VCaP (cell line): ENCODE results near the gene PPP2R1B.
"Not testable (repeated sequence)": the region's sequence is repeated elsewhere in the genome, so short reads cannot be mapped to it uniquely, and the experiment has no call there.

Experiments used
- H3K27ac ChIP-seq: fragments of 450-650 bp; 2 replicates; pipeline ENCODE4 v1.5.1; 2017
- TF ChIP-seq, protein P1 (sequence below): fragments of 450-650 bp; conservative IDR thresholded peaks from 2 replicates; pipeline ENCODE4 v1.5.1; 2017; ENCODE audit warnings: mild to moderate bottlenecking, moderate library complexity

PPP2R1B gene

DNA sequence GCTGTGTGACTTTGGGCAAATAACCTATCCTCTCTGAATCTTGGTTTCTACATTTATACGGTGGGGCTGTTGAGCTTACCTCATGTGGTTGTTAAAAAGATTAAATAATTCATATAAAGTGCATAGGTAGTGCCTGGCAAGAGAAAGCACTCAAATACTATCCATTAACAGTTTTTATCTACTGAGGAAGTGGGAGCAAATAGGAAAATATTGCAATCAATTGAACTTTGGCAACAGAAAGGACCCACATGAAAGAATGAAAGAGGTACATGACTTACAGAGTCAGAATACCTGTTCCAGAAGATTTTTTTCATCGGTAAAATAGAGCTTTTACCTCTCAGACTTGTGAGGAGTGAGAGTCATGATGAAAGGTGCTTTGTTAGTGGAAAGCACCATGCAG is 6.3 kb upstream of the PPP2R1B start:
- no peak overlapping the region for H3K27ac ChIP-seq
- TF ChIP-seq, protein P1, sequence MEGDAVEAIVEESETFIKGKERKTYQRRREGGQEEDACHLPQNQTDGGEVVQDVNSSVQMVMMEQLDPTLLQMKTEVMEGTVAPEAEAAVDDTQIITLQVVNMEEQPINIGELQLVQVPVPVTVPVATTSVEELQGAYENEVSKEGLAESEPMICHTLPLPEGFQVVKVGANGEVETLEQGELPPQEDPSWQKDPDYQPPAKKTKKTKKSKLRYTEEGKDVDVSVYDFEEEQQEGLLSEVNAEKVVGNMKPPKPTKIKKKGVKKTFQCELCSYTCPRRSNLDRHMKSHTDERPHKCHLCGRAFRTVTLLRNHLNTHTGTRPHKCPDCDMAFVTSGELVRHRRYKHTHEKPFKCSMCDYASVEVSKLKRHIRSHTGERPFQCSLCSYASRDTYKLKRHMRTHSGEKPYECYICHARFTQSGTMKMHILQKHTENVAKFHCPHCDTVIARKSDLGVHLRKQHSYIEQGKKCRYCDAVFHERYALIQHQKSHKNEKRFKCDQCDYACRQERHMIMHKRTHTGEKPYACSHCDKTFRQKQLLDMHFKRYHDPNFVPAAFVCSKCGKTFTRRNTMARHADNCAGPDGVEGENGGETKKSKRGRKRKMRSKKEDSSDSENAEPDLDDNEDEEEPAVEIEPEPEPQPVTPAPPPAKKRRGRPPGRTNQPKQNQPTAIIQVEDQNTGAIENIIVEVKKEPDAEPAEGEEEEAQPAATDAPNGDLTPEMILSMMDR, result no peak

DNA sequence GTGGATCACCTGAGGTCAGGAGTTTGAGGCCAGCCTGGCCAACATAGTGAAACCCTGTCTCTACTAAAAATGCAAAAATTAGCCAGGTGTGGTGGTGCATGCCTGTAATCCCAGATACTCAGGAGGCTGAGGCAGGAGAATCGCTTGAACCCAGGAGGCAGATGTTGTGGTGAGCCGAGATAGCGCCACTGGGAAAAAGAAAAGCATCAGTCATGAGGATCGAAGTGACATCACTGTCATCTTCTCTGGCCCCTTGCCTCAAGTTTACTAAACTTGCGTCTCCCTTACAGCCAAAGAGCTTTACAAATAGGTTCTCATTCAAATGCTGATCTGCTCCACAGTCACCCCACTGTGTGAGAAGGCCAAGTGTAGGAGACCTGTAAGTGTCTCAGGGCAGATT is 5.0 kb upstream of the PPP2R1B start:
- H3K27ac ChIP-seq, result not testable (repeated sequence)

DNA sequence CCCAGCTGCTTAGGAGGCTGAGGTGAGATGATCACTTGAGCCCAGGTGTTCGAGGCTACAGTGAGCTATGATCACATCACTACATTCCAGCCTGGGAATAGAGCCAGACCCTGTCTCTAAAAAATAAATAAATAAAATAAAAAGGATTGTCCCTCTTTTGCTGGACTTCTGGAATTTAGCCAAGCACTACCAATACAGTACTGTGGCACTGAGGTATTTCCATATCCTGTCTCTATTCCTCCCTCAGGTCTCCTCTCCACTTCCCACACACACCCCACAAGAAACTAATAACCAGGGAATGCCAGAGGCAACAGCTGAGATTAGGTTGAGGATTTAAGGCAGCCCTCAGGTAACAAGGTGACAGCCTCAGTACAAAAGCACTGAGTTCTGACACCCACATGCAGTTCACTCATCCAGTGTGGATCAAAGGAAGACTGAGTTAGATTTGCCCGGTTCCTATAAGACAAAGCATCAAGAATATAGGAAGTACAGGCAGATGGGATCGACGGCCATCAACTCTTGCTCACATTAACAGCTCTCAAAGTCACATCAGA is 4.5 kb upstream of the PPP2R1B start:
- TF ChIP-seq, protein P1, result no peak
- H3K27ac ChIP-seq, result 0 out of 2 replicates have a peak overlapping the region, but pooled peaks have one; percentile 2

DNA sequence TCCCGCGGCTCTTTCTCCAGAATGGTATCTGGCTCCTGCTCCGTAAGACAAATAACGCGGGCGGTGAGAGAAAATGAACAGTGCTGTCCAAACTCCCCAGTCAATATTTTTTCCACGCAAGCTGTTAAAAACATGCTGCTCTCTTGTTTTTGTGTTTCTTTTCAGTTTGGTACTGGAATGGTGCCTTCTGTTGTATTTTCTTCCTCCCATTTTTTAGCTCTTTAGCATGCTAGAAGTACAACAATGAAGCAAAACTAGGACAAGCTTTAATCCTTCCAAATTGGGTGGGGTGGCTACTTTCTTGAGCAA is 599 bp upstream of the PPP2R1B start:
- peak overlapping the region; percentile 86 for H3K27ac ChIP-seq
- TF ChIP-seq, protein P1, result no peak

DNA sequence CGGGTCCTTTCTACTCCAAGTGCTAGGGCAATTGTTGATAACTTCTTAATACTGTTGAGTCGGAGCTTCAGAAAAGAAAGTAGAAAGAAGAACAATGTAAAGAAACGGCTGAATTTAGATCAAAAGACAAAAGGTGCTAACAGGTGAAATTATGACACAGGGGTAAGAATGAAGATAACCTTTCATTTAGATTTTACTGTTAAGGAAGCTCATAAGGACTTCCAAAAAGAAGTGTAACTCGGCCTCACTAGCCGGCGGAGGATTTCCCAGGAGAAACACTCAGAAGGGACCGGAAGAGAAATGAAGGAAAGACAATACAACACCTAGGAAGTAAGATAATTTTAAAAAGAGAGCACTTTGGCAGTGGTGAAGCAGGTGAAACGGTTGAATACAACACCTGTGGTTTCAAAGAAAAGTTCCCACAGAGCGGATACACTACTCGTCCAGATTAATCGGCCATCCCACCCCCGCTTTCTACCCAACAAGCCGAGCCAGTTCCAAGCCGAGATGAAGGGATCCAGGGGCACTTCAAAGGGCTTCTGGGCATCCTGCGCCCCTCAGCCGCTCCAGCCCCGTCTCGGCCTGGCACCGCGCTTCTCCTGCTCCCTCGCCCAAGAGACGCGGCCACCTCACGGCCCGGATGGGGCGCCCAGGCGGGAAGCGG is 737 bp downstream of the PPP2R1B start:
- TF ChIP-seq, protein P1, result no peak
- H3K27ac ChIP-seq, result peak overlapping the region; percentile 86

DNA sequence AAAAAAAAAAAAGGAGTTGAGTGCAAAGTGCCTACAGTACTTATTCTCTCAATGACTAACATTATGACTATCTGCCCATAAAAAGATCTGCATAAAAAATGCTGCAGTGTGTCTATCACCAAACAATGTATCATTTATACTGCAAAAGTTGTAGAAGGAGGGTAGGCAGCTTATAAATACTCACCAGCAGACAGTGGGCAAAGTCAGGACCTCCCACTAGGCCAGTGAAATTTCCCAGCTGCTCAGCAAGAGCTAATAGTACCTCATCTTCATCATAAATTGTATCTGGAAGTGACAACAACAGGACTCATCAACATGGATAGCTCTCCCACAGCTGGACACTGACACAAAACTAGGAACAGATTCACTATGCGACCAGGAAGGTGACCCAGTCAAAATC is 1.6 kb downstream of the PPP2R1B start:
- peak overlapping the region; percentile 86; the same call in 1 of the 2 replicates for H3K27ac ChIP-seq
- TF ChIP-seq, protein P1, result no peak

DNA sequence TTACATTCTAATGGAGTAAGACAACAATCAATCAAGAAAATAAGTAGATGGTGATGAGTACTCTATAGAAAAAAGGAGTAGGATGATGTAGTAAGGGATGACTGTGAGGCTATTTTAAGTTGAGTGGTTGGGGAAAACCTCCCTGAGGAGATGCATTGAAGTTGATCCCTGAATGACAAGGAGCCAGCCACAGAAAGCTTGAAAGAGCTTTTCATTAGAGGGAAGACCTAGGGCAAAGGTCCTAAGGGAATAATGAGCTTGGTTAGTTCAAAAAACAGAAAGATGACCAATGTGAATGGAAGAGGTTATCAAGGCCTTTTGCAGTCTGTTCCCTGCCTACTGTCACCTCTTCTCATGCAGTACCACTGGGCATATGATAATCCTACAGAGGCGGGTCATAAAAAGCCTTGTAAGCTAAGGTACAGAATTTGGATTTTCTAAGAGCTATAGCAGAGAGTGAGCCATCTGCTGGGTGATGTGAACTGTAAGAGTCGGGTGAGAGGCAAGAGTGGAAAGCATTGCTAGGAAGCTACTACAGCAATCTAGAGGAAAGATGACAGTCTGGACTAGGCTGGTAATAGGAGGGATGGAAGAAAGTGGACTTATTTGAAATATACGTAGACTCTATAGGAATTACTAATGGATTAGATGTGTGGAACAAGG is 3.1 kb downstream of the PPP2R1B start:
- TF ChIP-seq, protein P1, result 0 out of 2 replicates have a peak, but pooled peaks have one; percentile 21
- no peak overlapping the region for H3K27ac ChIP-seq

DNA sequence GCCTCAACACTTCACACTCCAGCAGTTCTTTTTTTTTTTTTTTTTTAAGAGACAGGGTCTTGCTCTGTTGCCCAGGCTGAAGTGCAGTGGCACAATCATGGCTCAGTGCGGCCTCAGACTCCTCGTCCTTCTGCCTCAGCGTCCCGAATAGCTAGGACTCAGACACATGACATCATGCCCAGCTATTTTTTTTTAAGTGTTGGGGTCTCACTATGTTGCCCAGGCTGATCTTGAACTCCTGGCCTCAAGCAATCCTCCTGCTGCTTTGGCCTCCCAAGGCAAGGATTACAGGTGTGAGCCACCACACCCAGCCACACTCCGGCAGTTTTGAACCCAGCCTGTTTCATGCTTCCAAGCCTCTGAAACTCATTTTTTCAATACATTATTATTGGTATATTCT is 3.7 kb downstream of the PPP2R1B start:
- TF ChIP-seq, protein P1, result no peak
- no peak overlapping the region for H3K27ac ChIP-seq
